KBM-7 (cell line): ENCODE data around the gene VPS72.
"Not testable (repeated sequence)": the region's sequence is repeated elsewhere in the genome, so short reads cannot be mapped to it uniquely, and the experiment has no call there.

Source experiments
- DNase-seq: peaks from one replicate; pipeline ENCODE4 v3.0.0-alpha.2; 2015
- in situ Hi-C: fragments of 300-500 bp; cut with MboI; formaldehyde crosslinking; loops from 2 replicates; pipeline ENCODE4 v1.14.3; 2020; ENCODE audit warnings: low sequenced_read_pairs, low pct_unique_long_range_greater_than_20kb, mixed read lengths

VPS72 gene

DNA sequence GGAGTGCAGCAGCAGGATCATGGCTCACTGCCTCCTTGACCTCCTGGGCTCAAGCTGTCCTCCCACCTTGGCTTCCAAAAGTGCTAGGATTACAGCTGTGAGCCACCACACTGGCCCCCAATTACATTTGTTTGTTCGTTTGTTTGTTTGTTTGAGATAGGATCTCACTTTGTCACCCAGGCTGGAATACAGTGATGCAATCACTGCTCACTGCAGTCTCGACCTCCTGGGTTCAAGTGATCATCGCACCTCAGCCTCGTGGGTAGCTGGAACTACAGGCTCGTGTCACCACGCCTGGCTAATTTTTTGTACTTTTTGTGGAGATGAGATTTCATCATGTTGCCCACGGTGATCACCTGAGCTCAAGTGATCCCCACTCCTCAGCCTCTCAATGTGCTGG is 2.0 kb upstream of the VPS72 start:
- in situ Hi-C loops = no loop called here
- no peak for DNase-seq

- DNase-seq, in situ Hi-C loops: not testable (repeated sequence)
Observed at GRCh38 chr1:151188667-151189066, 1.3 kb downstream of the VPS72 start.

- no peak for DNase-seq
- in situ Hi-C loops = no loop called here
Observed at GRCh38 chr1:151187205-151187604, 2.8 kb downstream of the VPS72 start.

DNA sequence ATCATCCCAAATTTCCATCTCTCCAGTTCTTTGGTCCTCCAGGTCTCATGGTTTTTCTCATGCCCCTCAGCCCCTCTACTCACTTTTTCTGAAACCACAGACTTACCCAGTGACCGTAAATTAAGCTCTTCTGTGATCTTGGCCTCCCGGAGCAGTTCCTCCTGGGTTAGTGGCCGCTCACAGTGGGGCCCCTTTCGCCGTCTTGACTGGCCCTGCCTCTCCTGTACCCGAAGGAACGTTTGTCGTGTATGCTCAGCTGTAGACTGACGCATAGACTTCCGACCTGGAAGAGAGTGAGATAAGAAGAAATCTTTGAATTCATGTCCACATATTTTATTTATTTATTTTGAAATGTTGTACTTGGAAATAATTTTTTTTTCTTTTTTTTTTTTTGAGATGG is 5.8 kb downstream of the VPS72 start:
- in situ Hi-C loops = no loop called here
- no peak for DNase-seq

DNA sequence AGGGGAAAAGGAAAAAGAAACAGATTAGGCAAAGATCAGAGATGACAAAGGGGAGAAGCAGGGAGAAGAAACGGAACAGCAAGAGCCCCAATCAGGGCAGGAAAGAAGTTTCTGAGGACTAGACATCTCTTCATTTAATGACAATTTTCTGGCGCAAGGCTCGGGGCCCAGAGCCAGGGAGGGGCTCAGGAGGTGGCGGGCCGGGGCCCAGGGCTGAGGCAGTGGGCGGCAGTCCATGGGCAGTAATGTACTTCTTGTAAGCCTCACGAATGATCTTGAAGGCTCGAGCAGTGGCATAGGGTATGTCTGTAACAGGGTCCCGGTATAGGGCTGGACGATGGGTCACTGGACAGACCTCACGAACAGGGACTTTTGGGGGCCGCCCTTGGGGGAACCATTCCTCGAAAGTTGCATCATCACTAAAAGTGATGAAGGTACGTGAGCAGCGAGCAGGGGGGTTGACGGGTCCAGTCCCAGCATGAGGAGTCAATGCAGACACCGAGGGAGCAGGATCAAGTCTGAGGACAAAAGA is 13.4 kb downstream of the VPS72 start:
- DNase-seq = no peak
- in situ Hi-C loops = no loop called here

GRCh38 chr1:151175863-151176262 is 14.1 kb downstream of the VPS72 start, which contains the start of gene TMOD4:
Gene TMOD4 (minus strand): TSS chr1:151175981. CDS start chr1:151174875, 1,106 bp downstream.
- in situ Hi-C loops = no loop called here
- peak; percentile 50 for DNase-seq

DNA sequence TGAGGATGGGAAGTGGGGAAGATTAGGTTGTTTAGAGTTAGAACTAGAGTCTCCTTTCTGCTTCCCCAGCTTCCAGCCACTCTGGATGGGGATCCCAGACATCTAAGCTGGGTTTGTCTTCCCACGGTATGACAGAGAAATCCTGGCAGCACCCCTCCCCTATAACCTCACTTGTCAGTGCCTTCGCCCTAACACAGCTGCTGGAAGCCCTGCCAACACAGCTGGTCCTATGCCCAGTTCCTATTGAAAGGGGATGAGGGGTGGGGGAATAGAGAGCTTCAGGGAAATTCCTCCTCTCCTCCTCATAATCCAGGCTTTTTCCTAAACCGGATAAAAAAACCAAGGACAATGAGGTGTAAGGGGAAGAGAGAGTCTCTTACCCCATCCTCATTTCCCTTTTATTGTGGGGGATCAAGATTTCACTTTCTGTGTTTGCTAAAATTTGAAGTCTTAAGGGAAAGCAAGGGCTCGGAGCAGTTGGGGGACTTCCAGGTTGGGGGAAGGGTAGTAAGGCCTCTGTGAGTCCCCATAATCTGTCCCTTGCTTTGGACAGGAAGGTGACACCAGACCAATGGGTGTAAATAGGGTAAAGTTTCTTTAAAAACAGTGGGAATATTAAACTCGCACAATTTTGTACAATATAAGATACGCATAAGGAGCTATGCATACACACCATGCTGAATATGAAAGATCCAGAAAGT is 14.8 kb downstream of the VPS72 start:
- in situ Hi-C loops = no loop called here
- no peak for DNase-seq

DNA sequence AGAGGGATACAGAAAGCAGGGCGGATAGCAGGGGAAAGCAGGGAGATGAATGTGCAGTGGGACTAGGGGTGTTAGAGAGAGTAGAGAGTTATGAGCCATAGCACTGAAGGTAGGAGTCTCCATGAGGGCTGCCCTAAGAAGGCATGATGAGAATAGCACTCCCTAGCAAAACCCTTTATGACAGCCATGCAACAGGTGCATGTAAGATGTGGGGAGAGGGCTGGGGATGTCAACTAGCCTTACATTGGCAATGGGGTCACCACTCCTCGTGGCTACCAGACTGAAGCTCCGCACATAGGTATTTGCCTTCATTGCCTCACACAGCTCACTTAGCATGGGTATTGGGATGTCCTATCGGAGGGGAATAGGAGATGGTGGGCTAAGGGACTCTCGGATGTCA is 18.8 kb downstream of the VPS72 start:
- in situ Hi-C loops = no loop called here
- no peak for DNase-seq

DNA sequence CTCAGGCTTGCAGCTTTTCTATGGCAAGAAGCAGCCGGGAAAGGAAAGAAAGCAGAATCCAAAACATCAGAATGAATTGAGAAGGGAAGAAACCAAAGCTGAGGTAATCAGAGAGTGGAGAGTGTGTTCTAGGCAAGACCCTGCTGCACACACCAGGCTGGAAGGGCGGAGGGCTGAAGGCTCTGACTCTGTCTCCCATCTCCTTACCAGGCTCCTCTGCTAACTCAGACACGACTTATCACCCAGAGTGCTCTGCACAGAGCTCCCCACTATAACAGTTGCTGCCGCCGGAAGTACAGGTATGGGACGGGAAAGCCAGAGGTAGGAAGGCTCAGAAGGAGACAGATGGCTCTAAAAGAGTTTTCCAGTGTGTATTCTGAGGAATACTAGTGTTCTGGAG is 22.9 kb downstream of the VPS72 start:
- no peak for DNase-seq
- in situ Hi-C loops = no loop called here

GRCh38 chr1:151166505-151166956 is 23.5 kb downstream of the VPS72 start:
- DNase-seq = no peak
- in situ Hi-C loops = no loop called here

GRCh38 chr1:151165738-151166504 is 24.1 kb downstream of the VPS72 start, which contains the start of the genes LYSMD1 and SCNM1:
Gene LYSMD1 (minus strand): TSS chr1:151165902. CDS start chr1:151165258, 644 bp downstream.
Gene SCNM1 (plus strand): TSS chr1:151166144. CDS start chr1:151166153, 9 bp downstream.
- DNase-seq = peak; percentile 99
- in situ Hi-C loops = no loop called here

- no peak for DNase-seq
- in situ Hi-C loops = no loop called here
Observed at GRCh38 chr1:151165281-151165737, 24.7 kb downstream of the VPS72 start.

DNA sequence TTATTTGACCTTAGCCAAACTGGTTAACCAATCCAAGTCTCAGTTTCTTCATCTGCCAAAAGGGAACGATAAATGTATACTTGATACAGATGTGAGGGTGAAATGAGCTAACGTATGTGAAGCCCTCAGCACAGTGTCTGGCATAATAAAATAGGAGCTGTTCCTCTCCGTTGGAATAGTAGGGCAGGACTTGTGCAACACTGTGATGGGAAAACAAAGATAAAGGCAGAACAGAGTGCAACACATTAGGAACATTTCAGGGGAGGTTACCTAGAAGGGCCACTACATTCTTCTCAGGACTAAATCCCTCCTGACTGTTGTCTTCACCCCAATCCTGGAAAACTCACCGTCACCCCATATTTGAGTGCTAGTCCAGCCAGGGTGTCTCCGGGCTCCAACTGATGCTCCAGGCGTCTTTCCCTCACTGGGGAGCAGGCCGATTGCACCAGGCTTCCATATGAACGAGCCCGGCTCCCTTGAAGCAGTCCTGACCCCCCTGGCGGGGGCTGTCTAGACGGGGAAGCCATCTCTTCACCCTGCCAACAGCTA is 25.2 kb downstream of the VPS72 start:
- in situ Hi-C loops = no loop called here
- no peak for DNase-seq

- in situ Hi-C loops = no loop called here
- DNase-seq = peak; percentile 31
Observed at GRCh38 chr1:151159373-151159772, 30.6 kb downstream of the VPS72 start.

- in situ Hi-C loops = no loop called here
- peak; percentile 28 for DNase-seq
Observed at GRCh38 chr1:151158751-151159251, 31.2 kb downstream of the VPS72 start.

DNA sequence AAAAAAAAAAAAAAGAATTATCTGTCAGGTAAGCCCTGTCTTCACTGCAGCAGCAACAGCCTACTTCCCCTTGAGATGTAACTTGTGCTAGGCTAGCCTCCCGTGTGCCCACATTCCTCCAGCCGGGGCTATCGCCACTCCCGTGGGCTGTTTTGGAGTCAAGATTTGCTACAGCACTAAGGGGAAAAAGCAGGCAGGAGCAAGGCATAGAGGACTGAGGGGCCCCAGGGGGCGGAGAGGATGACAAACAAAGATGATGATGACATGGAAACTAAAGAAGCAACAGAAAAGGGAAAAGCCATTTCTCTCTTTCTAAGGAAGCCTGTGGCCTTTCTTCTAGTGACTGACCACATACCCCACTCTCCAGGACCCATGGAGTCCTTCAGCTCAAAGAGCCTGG is 31.7 kb downstream of the VPS72 start:
- DNase-seq = peak; percentile 40

DNA sequence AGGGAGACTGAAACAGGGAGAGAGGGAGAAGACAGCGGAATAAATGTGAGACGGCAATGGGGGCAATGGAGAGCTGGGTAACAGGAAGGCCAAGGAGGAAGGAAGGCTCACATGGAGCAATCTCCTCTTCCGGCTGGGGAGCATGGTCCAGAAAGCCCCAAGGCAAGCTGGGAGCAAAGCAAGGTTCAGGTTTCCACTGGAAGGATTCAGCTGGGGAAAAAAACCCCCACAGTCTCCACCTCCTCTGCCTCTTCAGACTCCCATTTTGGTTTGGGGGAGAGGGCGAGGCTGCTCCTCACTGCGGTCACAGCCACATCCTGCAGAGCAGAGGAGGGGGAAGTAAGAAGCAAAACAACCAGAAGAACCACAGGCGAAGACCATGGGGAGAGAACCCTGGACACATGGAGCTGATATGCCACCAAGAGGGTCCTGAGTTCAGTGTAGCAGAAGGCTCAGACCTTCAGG is 32.9 kb downstream of the VPS72 start:
- in situ Hi-C loops = no loop called here
- DNase-seq = peak; percentile 97

More for the DNA sequence above, 31.7 kb downstream of the VPS72 start:
- in situ Hi-C loops = no loop called here

DNA sequence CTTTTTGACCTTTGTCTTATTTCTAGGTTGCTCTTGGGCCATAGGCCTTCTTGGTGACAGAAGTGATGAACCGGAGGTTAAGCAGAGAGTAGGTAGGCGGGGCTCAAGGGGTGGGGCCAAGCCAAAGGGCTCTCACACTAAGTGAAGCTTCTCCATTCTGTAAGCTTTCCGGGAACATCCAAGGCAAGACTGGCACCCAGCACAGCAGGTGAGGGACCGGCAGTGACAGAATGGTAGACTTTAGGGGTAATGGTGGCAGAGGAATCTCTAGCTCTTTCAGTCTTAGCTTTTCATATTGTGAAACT is 33.5 kb downstream of the VPS72 start, which contains the start of gene TNFAIP8L2:
Gene TNFAIP8L2, plus strand, starts transcription at position 135 of the 305 bp plus-strand sequence. CDS start 2,049 bp downstream, outside the sequence.
- in situ Hi-C loops = no loop called here
- peak; percentile 84 for DNase-seq

- no peak for DNase-seq
- in situ Hi-C loops = no loop called here
Observed at GRCh38 chr1:151147665-151148064, 42.3 kb downstream of the VPS72 start.
